HepG2 (cell line): Measurements from ENCODE around the gene PTGER3.

Experiments used
- CREM ChIP-seq, 2 experiments: sonication (generic) in 1 of 2; formaldehyde crosslinking in 1 of 2; IDR thresholded peaks; 2 replicates each; pipeline versions ENCODE4 v1.4.0 to v1.6.1; 2016 to 2020; ENCODE audit warnings: antibody characterized with exemption in 1 of 2, mild to moderate bottlenecking in 1 of 2, missing genetic modification reagents in 1 of 2
- TF ChIP-seq, protein P1 (sequence below): fragments of 450-650 bp; IDR thresholded peaks from 2 replicates; pipeline ENCODE4 v1.6.1; 2017; ENCODE audit warnings: mild to moderate bottlenecking

GRCh38 chr1:70922196-70922595, 125.4 kb downstream of the PTGER3 start:
- TF ChIP-seq, protein P1, sequence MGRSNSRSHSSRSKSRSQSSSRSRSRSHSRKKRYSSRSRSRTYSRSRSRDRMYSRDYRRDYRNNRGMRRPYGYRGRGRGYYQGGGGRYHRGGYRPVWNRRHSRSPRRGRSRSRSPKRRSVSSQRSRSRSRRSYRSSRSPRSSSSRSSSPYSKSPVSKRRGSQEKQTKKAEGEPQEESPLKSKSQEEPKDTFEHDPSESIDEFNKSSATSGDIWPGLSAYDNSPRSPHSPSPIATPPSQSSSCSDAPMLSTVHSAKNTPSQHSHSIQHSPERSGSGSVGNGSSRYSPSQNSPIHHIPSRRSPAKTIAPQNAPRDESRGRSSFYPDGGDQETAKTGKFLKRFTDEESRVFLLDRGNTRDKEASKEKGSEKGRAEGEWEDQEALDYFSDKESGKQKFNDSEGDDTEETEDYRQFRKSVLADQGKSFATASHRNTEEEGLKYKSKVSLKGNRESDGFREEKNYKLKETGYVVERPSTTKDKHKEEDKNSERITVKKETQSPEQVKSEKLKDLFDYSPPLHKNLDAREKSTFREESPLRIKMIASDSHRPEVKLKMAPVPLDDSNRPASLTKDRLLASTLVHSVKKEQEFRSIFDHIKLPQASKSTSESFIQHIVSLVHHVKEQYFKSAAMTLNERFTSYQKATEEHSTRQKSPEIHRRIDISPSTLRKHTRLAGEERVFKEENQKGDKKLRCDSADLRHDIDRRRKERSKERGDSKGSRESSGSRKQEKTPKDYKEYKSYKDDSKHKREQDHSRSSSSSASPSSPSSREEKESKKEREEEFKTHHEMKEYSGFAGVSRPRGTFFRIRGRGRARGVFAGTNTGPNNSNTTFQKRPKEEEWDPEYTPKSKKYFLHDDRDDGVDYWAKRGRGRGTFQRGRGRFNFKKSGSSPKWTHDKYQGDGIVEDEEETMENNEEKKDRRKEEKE = no peak
- TF ChIP-seq CREM (IDR thresholded peaks at IDR 0.05) (no peak), CREM (CRISPR knock-in tag; IDR thresholded peaks at IDR 0.05) (no peak)
